Hepatocyte (in vitro differentiated cells): ENCODE measurements around the gene WDHD1.

Experiments
- CTCF ChIP-seq: fragments of 200-600 bp; sonication (generic); IDR thresholded peaks from 2 replicates; pipeline ENCODE4 v1.5.1; 2016; ENCODE audit warnings: antibody characterized with exemption, mild to moderate bottlenecking; ENCODE audit not compliant: poor library complexity
- EZH2 ChIP-seq: fragments of 200-600 bp; sonication (generic); IDR thresholded peaks from 2 replicates; pipeline ENCODE4 v1.6.1; 2016; ENCODE audit warnings: antibody characterized with exemption, mild to moderate bottlenecking, borderline replicate concordance

- TF ChIP-seq EZH2, result no peak
- no peak for TF ChIP-seq CTCF
Measured at GRCh38 chr14:54946500-54946899, 80.4 kb downstream of the WDHD1 start.
